Activated naive CD8-positive, alpha-beta T cell treated with anti-CD3 and anti-CD28 coated beads for 36 hours (primary cell): ENCODE data around the gene HINT1. TPM values are rescaled to one million over a fixed set of nuclear protein-coding genes. Genes with fewer than 3 reads are reported as not detected.
A peak's percentile ranks its signal among the peaks of the same experiment; 100 is the strongest.

Experiments used
- DNase-seq: peaks from one replicate; pipeline ENCODE4 v3.0.0; 2021
- H3K27ac Mint-ChIP-seq: one replicate; pipeline ENCODE4 v1.8.0; 2022; ENCODE audit warnings: mild to moderate bottlenecking, moderate library complexity, mixed read lengths
- H3K27me3 Mint-ChIP-seq: one replicate; pipeline ENCODE4 v1.8.0; 2022; ENCODE audit warnings: mild to moderate bottlenecking, mixed read lengths
- H3K36me3 Mint-ChIP-seq: one replicate; pipeline ENCODE4 v1.8.0; 2021; ENCODE audit warnings: mild to moderate bottlenecking, mixed read lengths
- H3K4me1 Mint-ChIP-seq: one replicate; pipeline ENCODE4 v1.8.0; 2021; ENCODE audit warnings: mixed read lengths
- H3K4me3 Mint-ChIP-seq: one replicate; pipeline ENCODE4 v1.8.0; 2022; ENCODE audit warnings: mild to moderate bottlenecking, moderate library complexity, mixed read lengths
- H3K9me3 Mint-ChIP-seq: one replicate; pipeline ENCODE4 v1.8.0; 2022; ENCODE audit warnings: mixed read lengths
- total RNA-seq, 2 experiments: library from RNA; stranded (reverse); gene quantifications; one replicate each; pipeline ENCODE4 v1.2.3, GENCODE V29; 2021

HINT1 gene
- 100 to 1,000 TPM; 324 to 356 TPM for total RNA-seq

- Mint-ChIP-seq H3K36me3 (peaks cover 36% of the 10 kb centered on the region), H3K9me3 (no peaks in the 10 kb centered on the region), H3K27ac (peak within 1 kb of the TSS; percentile 99), H3K27me3 (no peaks in the 10 kb centered on the region), H3K4me1 (peaks cover 39% of the 10 kb centered on the region), H3K4me3 (peak within 1 kb of the TSS; percentile 96)
- peak; percentile 96 for DNase-seq
These were observed at the start of gene HINT1 for GRCh38 chr5:131165119-131165727. TSS of gene HINT1 (minus strand) at chr5:131165256. CDS start at chr5:131165205, 51 bp downstream.

GRCh38 chr5:131214609-131215227 is 49.7 kb upstream of the HINT1 start:
- no peaks in the 10 kb centered on the region for H3K9me3 Mint-ChIP-seq
- H3K4me3 Mint-ChIP-seq: no peak overlapping the region
- H3K36me3 Mint-ChIP-seq: peaks cover 15% of the 10 kb centered on the region
- peak overlapping the region; percentile 20 for H3K27ac Mint-ChIP-seq
- DNase-seq: no peak
- H3K27me3 Mint-ChIP-seq: no peaks in the 10 kb centered on the region
- H3K4me1 Mint-ChIP-seq: peaks cover 57% of the 10 kb centered on the region

GRCh38 chr5:131212471-131213021 is 47.5 kb upstream of the HINT1 start:
- Mint-ChIP-seq H3K9me3 (no peaks in the 10 kb centered on the region), H3K4me1 (peaks cover 50% of the 10 kb centered on the region), H3K4me3 (peak overlapping the region; percentile 20)

GRCh38 chr5:131211669-131212068 is 46.6 kb upstream of the HINT1 start:
- H3K36me3 Mint-ChIP-seq: peaks cover 14% of the 10 kb centered on the region
- no peaks in the 10 kb centered on the region for H3K9me3 Mint-ChIP-seq
- peaks cover 58% of the 10 kb centered on the region for H3K4me1 Mint-ChIP-seq
- peak overlapping the region; percentile 56 for H3K27ac Mint-ChIP-seq
- no peak overlapping the region for H3K4me3 Mint-ChIP-seq
- DNase-seq: no peak
- no peaks in the 10 kb centered on the region for H3K27me3 Mint-ChIP-seq

More at GRCh38 chr5:131212471-131213021, 47.5 kb upstream of the HINT1 start:
- H3K27ac Mint-ChIP-seq: peak overlapping the region; percentile 76
- H3K27me3 Mint-ChIP-seq: no peaks in the 10 kb centered on the region
- DNase-seq: no peak
- peaks cover 12% of the 10 kb centered on the region for H3K36me3 Mint-ChIP-seq

- Mint-ChIP-seq H3K9me3 (no peaks in the 10 kb centered on the region), H3K36me3 (peaks cover 18% of the 10 kb centered on the region), H3K27ac (peak overlapping the region; percentile 98), H3K4me1 (peaks cover 55% of the 10 kb centered on the region), H3K27me3 (no peaks in the 10 kb centered on the region), H3K4me3 (peak overlapping the region; percentile 81)
- DNase-seq: no peak
These were observed 45.1 kb upstream of the HINT1 start for GRCh38 chr5:131210151-131210510.

- Mint-ChIP-seq H3K9me3 (no peaks in the 10 kb centered on the region), H3K4me1 (peaks cover 54% of the 10 kb centered on the region), H3K36me3 (peaks cover 20% of the 10 kb centered on the region), H3K27ac (peak overlapping the region; percentile 98), H3K4me3 (peak overlapping the region; percentile 81), H3K27me3 (no peaks in the 10 kb centered on the region)
- DNase-seq: peak; percentile 55
These were observed 44.6 kb upstream of the HINT1 start for GRCh38 chr5:131209506-131210150.

- no peaks in the 10 kb centered on the region for H3K27me3 Mint-ChIP-seq
- H3K9me3 Mint-ChIP-seq: no peaks in the 10 kb centered on the region
- peaks cover 50% of the 10 kb centered on the region for H3K4me1 Mint-ChIP-seq
- H3K36me3 Mint-ChIP-seq: peaks cover 20% of the 10 kb centered on the region
- DNase-seq: no peak
- H3K4me3 Mint-ChIP-seq: peak overlapping the region; percentile 81
- H3K27ac Mint-ChIP-seq: peak overlapping the region; percentile 98
These were observed 44.1 kb upstream of the HINT1 start for GRCh38 chr5:131209175-131209505.

- Mint-ChIP-seq H3K27me3 (no peaks in the 10 kb centered on the region), H3K27ac (no peak overlapping the region), H3K9me3 (no peaks in the 10 kb centered on the region), H3K36me3 (peaks cover 16% of the 10 kb centered on the region), H3K4me3 (no peak overlapping the region), H3K4me1 (peaks cover 40% of the 10 kb centered on the region)
- DNase-seq: no peak
These were observed 41.7 kb upstream of the HINT1 start for GRCh38 chr5:131206772-131207171.

GRCh38 chr5:131206061-131206460 is 41.0 kb upstream of the HINT1 start:
- DNase-seq: no peak
- no peak overlapping the region for H3K27ac Mint-ChIP-seq
- H3K9me3 Mint-ChIP-seq: no peaks in the 10 kb centered on the region
- H3K4me1 Mint-ChIP-seq: peaks cover 36% of the 10 kb centered on the region
- no peak overlapping the region for H3K4me3 Mint-ChIP-seq
- no peaks in the 10 kb centered on the region for H3K27me3 Mint-ChIP-seq
- peaks cover 16% of the 10 kb centered on the region for H3K36me3 Mint-ChIP-seq

- no peak for DNase-seq
- peaks cover 25% of the 10 kb centered on the region for H3K4me1 Mint-ChIP-seq
- H3K36me3 Mint-ChIP-seq: peaks cover 13% of the 10 kb centered on the region
- H3K9me3 Mint-ChIP-seq: no peaks in the 10 kb centered on the region
- no peaks in the 10 kb centered on the region for H3K27me3 Mint-ChIP-seq
- no peak overlapping the region for H3K4me3 Mint-ChIP-seq
- no peak overlapping the region for H3K27ac Mint-ChIP-seq
These were observed 39.9 kb upstream of the HINT1 start for GRCh38 chr5:131204964-131205363.

GRCh38 chr5:131200560-131200959 is 35.5 kb upstream of the HINT1 start:
- Mint-ChIP-seq H3K9me3 (no peaks in the 10 kb centered on the region), H3K27ac (no peak overlapping the region), H3K27me3 (no peaks in the 10 kb centered on the region), H3K36me3 (peaks cover 9% of the 10 kb centered on the region), H3K4me3 (no peak overlapping the region), H3K4me1 (peaks cover 7% of the 10 kb centered on the region)
- DNase-seq: no peak

- H3K4me1 Mint-ChIP-seq: peaks cover 15% of the 10 kb centered on the region
These were observed 33.6 kb upstream of the HINT1 start for GRCh38 chr5:131198625-131199024.

GRCh38 chr5:131196331-131196730 is 31.3 kb upstream of the HINT1 start:
- Mint-ChIP-seq H3K4me1 (peaks cover 19% of the 10 kb centered on the region), H3K27ac (no peak overlapping the region), H3K36me3 (peaks cover 6% of the 10 kb centered on the region), H3K4me3 (no peak overlapping the region), H3K9me3 (no peaks in the 10 kb centered on the region), H3K27me3 (no peaks in the 10 kb centered on the region)
- no peak for DNase-seq

More at GRCh38 chr5:131198625-131199024, 33.6 kb upstream of the HINT1 start:
- Mint-ChIP-seq H3K27ac (no peak overlapping the region), H3K4me3 (no peak overlapping the region), H3K9me3 (no peaks in the 10 kb centered on the region), H3K36me3 (peaks cover 10% of the 10 kb centered on the region), H3K27me3 (no peaks in the 10 kb centered on the region)
- no peak for DNase-seq

- Mint-ChIP-seq H3K4me1 (peaks cover 21% of the 10 kb centered on the region), H3K36me3 (peaks cover 6% of the 10 kb centered on the region), H3K27ac (no peak overlapping the region), H3K9me3 (no peaks in the 10 kb centered on the region), H3K27me3 (no peaks in the 10 kb centered on the region), H3K4me3 (no peak overlapping the region)
- no peak for DNase-seq
These were observed 30.6 kb upstream of the HINT1 start for GRCh38 chr5:131195696-131196095.

- Mint-ChIP-seq H3K9me3 (no peaks in the 10 kb centered on the region), H3K27ac (no peak overlapping the region), H3K4me1 (peaks cover 21% of the 10 kb centered on the region), H3K27me3 (no peaks in the 10 kb centered on the region), H3K4me3 (no peak overlapping the region), H3K36me3 (peaks cover 6% of the 10 kb centered on the region)
- no peak for DNase-seq
These were observed 29.7 kb upstream of the HINT1 start for GRCh38 chr5:131194725-131195124.
